ENCODE results near the gene YPEL4.

YPEL4 gene

GRCh38 chr11:57667117-57667735 is 17.5 kb upstream of the YPEL4 start:
- peaks cover 43% of the 10 kb centered on the region for H3K79me2 ChIP-seq (ENCODE audit: insufficient read depth, low read length)
- peaks cover 16% of the 10 kb centered on the region for H3K36me3 ChIP-seq (ENCODE audit: insufficient read depth, low read length)
- TF ChIP-seq CTCF (IDR thresholded peaks at IDR 0.05; ENCODE audit: borderline replicate concordance, extremely low read depth, low read length, poor library complexity, severe bottlenecking) (no peak), EZH2 (IDR thresholded peaks at IDR 0.05; ENCODE audit: borderline replicate concordance, low read depth, low read length, severe bottlenecking) (no peak)
- H3K4me1 ChIP-seq (ENCODE audit: insufficient read depth, low read length): peaks cover 41% of the 10 kb centered on the region
- DNase-seq (peak; percentile 96), ATAC-seq (ENCODE audit: insufficient read depth, low read depth) (peak; percentile 70)
- H3K9ac ChIP-seq (ENCODE audit: low read depth, low read length): peak overlapping the region; percentile 94
- H2AFZ ChIP-seq (ENCODE audit: low read depth, low read length): peak overlapping the region; percentile 88
- H3K27ac ChIP-seq (ENCODE audit: low read length): peak overlapping the region; percentile 99
- no peaks in the 10 kb centered on the region for H3K9me3 ChIP-seq (ENCODE audit: insufficient read depth, low read length, severe bottlenecking)
- H3K4me3 ChIP-seq (ENCODE audit: low read depth in 1 of 2, low read length in 2 of 2): peak overlapping the region; percentile 32 to 82
- peak overlapping the region; percentile 79 for H3K4me2 ChIP-seq (ENCODE audit: insufficient read depth, low read length)
- peaks cover 33% of the 10 kb centered on the region for H4K20me1 ChIP-seq (ENCODE audit: insufficient read depth, low read length)
- H3K27me3 ChIP-seq (ENCODE audit: insufficient read depth, low read length, poor library complexity): no peaks in the 10 kb centered on the region

GRCh38 chr11:57663975-57664374 is 14.3 kb upstream of the YPEL4 start:
- ATAC-seq (ENCODE audit: insufficient read depth, low read depth) (no peak), DNase-seq (no peak)
- Histone ChIP-seq H3K4me3 (ENCODE audit: low read depth in 1 of 2, low read length in 2 of 2) (no peak overlapping the region), H3K36me3 (ENCODE audit: insufficient read depth, low read length) (peaks cover 30% of the 10 kb centered on the region), H4K20me1 (ENCODE audit: insufficient read depth, low read length) (peaks cover 8% of the 10 kb centered on the region; the same call in 1 of the 2 replicates), H3K79me2 (ENCODE audit: insufficient read depth, low read length) (peaks cover 33% of the 10 kb centered on the region), H3K27me3 (ENCODE audit: insufficient read depth, low read length, poor library complexity) (no peaks in the 10 kb centered on the region), H2AFZ (ENCODE audit: low read depth, low read length) (no peak overlapping the region), H3K4me2 (ENCODE audit: insufficient read depth, low read length) (no peak overlapping the region), H3K27ac (ENCODE audit: low read length) (no peak overlapping the region), H3K4me1 (ENCODE audit: insufficient read depth, low read length) (peaks cover 27% of the 10 kb centered on the region), H3K9ac (ENCODE audit: low read depth, low read length) (no peak overlapping the region), H3K9me3 (ENCODE audit: insufficient read depth, low read length, severe bottlenecking) (no peaks in the 10 kb centered on the region)
- TF ChIP-seq CTCF (IDR thresholded peaks at IDR 0.05; ENCODE audit: borderline replicate concordance, extremely low read depth, low read length, poor library complexity, severe bottlenecking): no peak
- TF ChIP-seq EZH2 (IDR thresholded peaks at IDR 0.05; ENCODE audit: borderline replicate concordance, low read depth, low read length, severe bottlenecking): no peak

- no peak overlapping the region for H3K9ac ChIP-seq (ENCODE audit: low read depth, low read length)
- ATAC-seq (ENCODE audit: insufficient read depth, low read depth) (no peak), DNase-seq (no peak)
- H3K4me3 ChIP-seq (ENCODE audit: low read depth in 1 of 2, low read length in 2 of 2): no peak overlapping the region
- H3K27ac ChIP-seq (ENCODE audit: low read length): no peak overlapping the region
- H2AFZ ChIP-seq (ENCODE audit: low read depth, low read length): no peak overlapping the region
- H3K36me3 ChIP-seq (ENCODE audit: insufficient read depth, low read length): peaks cover 30% of the 10 kb centered on the region
- H3K9me3 ChIP-seq (ENCODE audit: insufficient read depth, low read length, severe bottlenecking): no peaks in the 10 kb centered on the region
- TF ChIP-seq CTCF (IDR thresholded peaks at IDR 0.05; ENCODE audit: borderline replicate concordance, extremely low read depth, low read length, poor library complexity, severe bottlenecking) (peak; percentile 48), EZH2 (IDR thresholded peaks at IDR 0.05; ENCODE audit: borderline replicate concordance, low read depth, low read length, severe bottlenecking) (no peak)
- H3K4me2 ChIP-seq (ENCODE audit: insufficient read depth, low read length): no peak overlapping the region
- H4K20me1 ChIP-seq (ENCODE audit: insufficient read depth, low read length): 0 out of 2 replicates have a peak, but pooled peaks cover 9% of the 10 kb centered on the region
- peaks cover 37% of the 10 kb centered on the region for H3K4me1 ChIP-seq (ENCODE audit: insufficient read depth, low read length)
- H3K27me3 ChIP-seq (ENCODE audit: insufficient read depth, low read length, poor library complexity): no peaks in the 10 kb centered on the region
- H3K79me2 ChIP-seq (ENCODE audit: insufficient read depth, low read length): peaks cover 33% of the 10 kb centered on the region
Measured at GRCh38 chr11:57662893-57663292, 13.2 kb upstream of the YPEL4 start.
